Uterus (tissue), 2 donors: Measurements from ENCODE around the gene PFDN2.

ENCODE experiments used
- POLR2A ChIP-seq, 2 donors: fragments of 450-650 bp; IDR thresholded peaks; one replicate each; pipeline ENCODE4 v1.6.1; 2016; ENCODE audit warnings: antibody characterized with exemption in 2 of 2, mild to moderate bottlenecking in 1 of 2, moderate library complexity in 1 of 2
- TF ChIP-seq, protein P1 (sequence below), 4 experiments: fragments of 200-600 bp in 2 of 4; fragments of 450-650 bp in 2 of 4; sonication (generic) in 2 of 4; IDR thresholded peaks; one replicate each; pipeline ENCODE4 v1.5.1; 2016 to 2019; ENCODE audit warnings: antibody characterized with exemption in 4 of 4, mild to moderate bottlenecking in 2 of 4, moderate library complexity in 1 of 4

GRCh38 chr1:161161652-161162051, 43.8 kb upstream of the PFDN2 start:
- TF ChIP-seq, protein P1, sequence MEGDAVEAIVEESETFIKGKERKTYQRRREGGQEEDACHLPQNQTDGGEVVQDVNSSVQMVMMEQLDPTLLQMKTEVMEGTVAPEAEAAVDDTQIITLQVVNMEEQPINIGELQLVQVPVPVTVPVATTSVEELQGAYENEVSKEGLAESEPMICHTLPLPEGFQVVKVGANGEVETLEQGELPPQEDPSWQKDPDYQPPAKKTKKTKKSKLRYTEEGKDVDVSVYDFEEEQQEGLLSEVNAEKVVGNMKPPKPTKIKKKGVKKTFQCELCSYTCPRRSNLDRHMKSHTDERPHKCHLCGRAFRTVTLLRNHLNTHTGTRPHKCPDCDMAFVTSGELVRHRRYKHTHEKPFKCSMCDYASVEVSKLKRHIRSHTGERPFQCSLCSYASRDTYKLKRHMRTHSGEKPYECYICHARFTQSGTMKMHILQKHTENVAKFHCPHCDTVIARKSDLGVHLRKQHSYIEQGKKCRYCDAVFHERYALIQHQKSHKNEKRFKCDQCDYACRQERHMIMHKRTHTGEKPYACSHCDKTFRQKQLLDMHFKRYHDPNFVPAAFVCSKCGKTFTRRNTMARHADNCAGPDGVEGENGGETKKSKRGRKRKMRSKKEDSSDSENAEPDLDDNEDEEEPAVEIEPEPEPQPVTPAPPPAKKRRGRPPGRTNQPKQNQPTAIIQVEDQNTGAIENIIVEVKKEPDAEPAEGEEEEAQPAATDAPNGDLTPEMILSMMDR (IDR thresholded peaks at IDR 0.05) = no peak
- TF ChIP-seq POLR2A (IDR thresholded peaks at IDR 0.05) = no peak
